Activated CD4-positive, CD25-positive, alpha-beta regulatory T cell treated with anti-CD3 and anti-CD28 coated beads, Interleukin-2, amount 50 U/mL, for 24 hours (primary cell): ENCODE measurements around the gene DIPK1B.
A peak's percentile ranks its signal among the peaks of the same experiment; 100 is the strongest.

Experiments used
- ATAC-seq, 2 donors: fragments of 150-1000 bp; cut with Tn5 transposase; one replicate each; pipeline ENCODE4 v1.10.0; 2021; ENCODE audit warnings: mild to moderate bottlenecking in 1 of 2, moderate library complexity in 1 of 2

Gene DIPK1B

DNA sequence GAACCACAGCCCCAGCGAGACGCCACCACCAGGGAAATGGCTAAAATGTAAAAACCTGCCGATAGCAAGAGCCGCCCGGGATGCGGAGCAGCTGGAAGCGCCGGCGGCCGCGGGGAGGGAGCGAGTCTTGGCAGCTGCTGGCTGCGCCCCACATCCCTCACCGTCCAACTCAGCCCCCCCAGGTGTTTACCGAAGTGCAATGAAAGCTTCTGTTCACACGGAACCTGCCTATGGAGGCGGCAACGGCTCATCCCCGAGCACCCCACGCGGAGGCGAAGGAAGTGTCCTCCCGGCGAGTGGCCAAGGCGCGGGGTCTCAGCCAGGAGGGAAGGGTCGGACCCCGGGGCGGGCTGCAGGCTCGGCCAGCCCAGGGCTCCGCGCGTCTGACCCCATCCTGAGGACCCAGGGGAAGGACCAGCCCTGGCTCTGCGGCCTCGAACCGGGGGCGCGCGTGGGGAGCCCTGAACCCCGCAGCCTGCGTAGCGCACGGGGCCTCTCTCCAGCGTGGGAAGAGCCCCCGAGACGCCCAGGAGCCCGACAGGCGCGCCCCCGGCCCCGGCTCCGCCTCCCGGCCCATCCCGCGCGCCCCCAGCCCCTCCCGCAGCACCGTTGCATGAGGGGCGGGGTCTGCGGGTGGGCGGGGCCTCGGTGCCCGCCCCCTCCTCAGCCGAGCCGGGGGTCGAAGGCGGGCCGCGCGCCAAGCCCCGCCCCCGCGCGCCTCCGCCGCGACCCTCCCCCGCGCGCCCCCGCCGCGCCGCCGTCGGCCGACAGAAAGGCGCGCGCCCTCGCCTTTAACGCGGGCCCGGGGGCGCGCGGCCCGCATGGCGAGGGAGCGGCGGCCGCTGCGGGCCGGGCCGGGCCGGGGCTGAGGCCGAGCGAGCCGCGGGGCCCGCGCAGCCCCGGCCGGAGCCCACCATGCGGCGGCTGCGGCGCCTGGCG lies at the start of gene DIPK1B:
Gene DIPK1B, plus strand, starts transcription at position 822 of the 939 bp plus-strand sequence. Its CDS starts 94 bp downstream, at position 916.
- no peak for ATAC-seq

DNA sequence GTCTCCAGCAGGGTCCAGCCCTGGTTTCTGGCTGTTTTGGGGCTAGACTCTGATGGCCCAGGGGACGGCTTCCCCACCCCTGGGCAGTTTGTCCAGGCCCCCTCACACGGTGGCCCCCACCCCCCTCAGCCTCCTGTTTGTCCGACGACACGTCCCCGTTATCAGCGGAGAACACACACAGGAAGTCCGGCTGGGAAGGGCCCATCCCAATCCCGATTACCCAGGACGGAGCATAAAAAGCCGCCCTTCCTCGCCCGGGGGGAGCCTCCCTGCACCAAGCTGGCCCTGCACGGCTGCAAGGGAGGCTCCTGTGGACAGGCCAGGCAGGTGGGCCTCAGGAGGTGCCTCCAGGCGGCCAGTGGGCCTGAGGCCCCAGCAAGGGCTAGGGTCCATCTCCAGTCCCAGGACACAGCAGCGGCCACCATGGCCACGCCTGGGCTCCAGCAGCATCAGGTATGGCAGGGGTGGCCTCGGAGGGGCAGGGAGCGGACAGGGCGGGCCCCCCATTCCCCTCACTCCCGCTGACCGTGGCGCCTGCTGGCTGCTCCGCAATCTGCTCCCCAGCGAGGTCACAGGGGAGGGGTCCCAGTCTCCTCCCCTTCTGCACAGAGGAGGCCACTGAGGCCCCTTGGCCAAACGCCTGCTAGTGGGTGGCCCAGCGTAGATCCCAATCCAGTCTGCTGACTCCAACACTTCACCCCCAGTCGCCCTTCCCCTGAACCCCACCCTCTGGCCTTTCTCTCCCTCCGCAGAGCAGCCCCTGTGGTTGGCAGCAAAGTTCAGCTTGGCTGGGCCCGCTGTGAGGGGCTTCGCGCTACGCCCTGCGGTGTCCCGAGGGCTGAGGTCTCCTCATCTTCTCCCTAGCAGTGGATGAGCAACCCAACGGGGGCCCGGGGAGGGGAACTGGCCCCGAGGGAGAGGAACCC lies 49.5 kb upstream of the DIPK1B start, which contains the start of gene EGFL7:
Gene EGFL7, plus strand, starts transcription at position 261 of the 926 bp plus-strand sequence. CDS start 5,367 bp downstream, outside the sequence.
- no peak for ATAC-seq

DNA sequence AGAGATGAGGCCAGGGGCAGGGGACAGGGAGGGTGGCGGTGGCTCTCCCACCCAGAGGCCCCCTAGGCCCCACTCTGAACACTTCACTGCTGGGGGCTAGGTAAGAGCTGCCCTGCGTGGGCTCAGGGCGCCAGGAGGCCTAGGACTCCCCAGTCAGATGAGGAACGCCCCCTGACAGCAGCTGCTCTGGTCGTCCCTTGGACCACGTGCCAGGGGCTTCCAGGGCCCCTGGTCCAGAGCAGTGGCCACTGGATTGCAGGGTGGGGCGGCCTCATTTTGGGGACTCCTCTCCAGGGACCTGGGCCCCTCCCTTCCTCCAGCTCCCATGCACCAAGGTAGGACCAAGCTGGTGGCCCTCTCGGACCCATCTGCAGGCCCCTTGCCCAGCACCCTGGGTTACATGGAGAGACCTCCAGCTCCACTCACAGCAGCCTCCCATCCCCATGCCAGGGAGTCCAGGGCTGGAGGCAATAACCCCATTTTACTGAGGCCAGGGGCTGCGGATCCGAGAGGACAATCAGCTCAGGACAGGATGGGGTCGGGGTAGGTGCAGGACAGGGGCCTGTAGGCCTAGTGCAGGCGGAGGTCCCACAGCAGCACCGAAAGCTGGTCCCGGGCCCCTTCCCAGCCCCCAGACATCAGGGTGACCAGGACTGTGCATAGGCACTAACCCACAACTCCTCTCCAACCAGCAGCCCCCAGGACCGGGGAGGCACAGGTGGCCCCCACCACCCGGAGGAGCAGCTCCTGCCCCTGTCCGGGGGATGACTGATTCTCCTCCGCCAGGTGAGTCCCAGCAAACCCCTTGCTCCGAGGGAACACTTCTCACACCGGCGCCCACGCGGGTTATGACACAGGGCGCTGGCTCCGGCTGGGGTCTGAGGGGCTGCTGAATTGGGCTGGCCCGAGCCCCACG lies 48.1 kb upstream of the DIPK1B start:
- ATAC-seq: no peak

DNA sequence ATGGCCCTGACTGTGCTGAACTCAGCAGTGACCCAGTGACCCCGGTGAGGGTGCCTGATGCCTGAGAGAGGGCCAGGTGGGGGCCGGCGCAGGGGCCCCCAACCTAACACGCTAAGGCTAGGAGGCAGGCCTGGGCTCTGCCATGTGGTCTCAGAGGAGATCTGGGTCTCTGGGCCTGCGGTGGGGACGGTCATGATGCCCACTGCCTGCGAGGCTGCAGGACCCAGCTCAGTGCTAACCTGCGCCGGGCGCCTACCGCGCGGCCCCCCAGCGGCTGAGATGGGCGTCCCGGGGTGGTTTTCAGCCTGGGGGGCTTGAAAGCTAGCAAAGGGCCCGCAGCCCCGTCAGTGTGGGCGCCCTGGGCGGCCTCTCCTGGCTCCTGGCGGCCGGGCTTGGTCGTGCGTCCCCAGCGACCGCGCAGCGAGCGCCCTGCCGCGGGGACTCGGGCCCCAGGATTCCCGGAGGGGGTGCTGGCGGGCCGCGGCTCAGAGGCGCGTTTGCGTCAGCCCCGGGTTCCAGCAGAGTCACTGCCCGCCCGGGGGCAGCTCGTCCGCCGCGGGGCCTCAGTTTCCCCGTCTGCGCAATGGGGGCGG lies 47.2 kb upstream of the DIPK1B start:
- peak in 1 of 2 donors; percentile 21 for ATAC-seq

DNA sequence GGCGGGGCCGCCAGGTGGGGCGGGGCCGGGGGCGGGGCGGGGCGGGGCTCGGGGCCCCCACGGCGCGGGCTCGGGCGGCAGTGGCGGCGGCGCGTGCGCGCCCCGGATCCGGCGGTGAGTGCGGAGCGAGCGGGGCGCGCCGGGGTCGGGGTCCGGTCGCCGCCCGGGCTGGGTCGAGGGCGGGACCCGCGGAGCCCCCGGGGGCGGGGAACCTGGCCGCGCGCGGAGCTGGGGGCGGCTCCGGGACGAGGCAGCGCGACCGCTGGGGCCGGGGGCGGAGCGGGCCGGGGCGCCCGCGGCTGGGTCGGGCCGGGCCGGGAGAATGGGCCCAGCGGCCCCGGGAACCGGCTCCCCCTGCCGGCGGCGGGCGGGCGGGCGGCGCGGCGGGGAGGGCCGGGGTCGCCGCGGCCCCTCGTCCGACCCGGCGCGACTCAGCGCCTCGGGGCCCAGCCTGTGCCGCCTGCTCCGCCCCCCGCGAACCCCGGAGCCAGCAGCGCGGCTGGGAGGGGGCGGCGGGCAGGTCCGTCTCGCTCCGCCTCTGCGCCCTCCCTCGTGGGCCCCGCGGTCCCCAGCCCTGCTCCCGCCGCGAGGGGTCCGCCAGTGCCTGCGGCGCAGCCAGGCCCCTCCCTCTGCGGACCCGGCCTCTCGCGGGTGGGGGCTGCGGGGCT lies 46.5 kb upstream of the DIPK1B start:
- peak; percentile 29 to 46 for ATAC-seq

DNA sequence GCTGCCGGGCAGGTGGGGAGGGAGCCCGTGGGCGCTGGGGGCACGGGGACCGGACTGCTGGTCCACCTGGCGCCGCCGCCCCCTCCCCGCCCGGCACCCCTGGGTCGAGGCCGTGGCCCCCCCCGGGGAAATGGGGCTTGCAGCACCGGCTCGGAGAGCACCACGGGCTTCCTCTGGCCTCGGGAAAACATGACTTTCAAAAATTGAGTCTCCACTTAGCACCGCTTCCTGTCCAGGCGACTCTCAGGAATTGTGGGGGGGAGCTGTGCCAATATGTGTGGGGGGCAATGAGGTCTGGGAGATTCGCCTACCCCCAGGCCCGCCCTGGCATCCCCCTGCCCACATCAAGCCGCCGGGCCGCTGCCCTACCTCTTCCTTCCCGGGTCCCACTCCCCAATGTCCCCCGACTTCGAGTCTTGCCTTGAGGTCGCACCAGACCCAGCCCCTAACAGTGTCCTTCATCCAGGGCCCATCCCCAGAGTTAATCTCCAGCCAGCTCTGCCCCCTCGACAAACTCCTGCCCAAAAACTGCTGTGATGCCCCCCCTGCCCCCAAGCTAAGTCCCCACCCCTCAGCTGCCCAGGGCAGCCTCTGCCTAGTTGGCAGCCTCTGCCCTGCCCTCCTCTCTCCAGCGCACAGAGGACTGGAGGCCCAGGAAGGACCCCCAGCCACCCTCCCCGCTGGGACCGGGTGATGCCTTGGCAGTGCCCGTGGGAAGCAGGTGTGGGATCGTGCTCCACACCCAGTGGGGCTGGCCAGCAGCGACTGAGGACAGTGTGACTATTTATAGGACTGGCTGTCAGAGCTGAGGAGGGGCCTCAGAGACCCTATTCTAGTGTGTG lies 45.8 kb upstream of the DIPK1B start:
- ATAC-seq: no peak

DNA sequence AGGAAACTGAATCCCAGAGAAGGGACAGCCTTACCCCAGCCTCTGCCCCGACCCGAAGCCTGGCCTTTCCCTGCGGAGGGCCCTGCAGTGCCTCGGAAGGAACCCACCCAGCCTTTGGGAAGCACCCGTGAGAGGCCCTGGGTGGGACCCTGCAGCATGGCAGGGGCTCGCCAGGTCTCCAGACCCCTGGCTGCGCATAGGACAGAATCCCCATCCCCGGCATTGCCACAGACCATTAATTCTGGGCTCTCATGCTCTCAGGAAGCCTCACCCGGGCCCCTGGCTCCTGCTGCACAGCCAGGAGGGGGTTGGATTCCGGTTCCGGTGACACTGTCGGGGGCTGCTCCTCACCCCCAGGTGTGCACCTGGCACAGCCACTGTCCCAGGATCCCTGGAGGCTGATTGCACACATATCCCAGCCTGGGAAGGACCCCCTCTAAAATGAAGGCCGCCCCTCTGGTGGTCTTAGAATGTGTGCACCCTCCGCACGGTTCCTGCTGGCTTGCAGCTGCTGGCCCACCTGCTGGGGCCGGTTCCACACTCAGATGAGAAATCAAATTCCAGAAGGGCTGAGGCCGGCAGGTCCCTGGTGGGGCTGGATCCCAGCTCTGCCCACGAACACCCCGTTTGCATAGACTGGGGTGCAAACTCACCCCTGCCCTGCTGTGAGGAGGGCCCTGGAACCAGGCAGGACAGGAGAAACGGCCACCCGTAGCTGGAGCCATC lies 45.0 kb upstream of the DIPK1B start:
- no peak for ATAC-seq

DNA sequence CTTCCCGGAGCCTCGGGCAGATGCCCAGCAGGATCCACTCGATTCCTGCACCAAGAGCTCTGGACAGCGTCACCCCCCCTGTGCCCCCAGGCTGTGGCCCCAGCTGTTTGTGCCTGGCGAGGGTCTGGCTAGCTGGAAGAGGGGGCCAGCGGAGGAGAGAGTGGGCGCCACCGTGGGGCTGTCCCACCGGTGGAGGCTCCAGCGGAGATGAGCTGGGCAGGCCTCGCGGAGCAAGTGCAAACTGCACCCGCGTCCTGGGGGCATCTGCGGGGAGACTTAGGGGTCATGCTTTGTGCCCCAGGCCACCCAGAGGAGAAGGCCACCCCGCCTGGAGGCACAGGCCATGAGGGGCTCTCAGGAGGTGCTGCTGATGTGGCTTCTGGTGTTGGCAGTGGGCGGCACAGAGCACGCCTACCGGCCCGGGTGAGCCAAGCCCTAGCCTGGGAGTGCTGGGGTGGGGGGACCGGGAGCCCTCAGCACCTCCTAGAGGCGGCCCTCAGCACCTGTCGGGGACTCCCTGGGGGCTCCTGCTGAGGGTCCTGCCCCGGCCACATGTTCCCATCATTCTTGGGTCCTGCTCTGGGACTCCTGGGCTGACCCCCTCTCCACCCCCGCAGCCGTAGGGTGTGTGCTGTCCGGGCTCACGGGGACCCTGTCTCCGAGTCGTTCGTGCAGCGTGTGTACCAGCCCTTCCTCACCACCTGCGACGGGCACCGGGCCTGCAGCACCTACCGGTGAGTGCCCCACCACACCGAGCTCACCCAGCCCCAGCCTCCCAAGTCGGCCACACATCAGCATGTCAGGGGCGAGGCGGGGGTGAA lies 44.2 kb upstream of the DIPK1B start:
- ATAC-seq: no peak

DNA sequence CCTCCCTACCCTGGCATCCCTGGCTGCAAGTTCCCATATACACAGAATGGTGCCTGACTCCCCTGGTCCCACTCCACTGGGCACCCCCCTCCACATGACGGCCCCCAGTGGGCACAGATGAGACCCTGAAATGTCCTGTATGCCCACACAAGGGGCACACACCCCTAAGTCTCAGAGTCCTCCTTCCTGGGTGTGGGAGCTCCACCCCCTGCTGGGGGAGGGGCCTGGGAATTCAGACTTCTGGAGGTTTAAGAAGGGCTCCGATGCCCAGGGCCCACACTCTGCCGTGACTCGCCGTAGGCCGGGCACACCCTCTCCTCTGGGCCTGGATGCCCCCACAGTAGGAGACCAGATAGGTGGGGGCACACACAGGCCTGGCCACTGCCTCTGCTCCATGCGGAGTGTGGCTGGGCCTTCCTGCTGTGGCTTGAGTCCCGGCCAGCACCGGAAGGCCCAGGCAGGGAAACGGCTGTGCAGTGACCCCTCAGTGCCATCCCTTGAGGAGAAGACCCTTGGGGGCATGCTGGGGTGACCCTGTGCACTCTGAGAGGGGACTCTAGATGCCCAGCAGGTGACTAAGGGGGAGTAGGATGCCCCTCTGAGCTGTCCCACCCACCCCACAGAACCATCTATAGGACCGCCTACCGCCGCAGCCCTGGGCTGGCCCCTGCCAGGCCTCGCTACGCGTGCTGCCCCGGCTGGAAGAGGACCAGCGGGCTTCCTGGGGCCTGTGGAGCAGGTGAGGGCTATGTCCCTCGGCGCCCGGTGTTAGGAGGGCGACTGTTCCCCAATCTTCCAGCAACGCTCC lies 43.2 kb upstream of the DIPK1B start:
- ATAC-seq: no peak

DNA sequence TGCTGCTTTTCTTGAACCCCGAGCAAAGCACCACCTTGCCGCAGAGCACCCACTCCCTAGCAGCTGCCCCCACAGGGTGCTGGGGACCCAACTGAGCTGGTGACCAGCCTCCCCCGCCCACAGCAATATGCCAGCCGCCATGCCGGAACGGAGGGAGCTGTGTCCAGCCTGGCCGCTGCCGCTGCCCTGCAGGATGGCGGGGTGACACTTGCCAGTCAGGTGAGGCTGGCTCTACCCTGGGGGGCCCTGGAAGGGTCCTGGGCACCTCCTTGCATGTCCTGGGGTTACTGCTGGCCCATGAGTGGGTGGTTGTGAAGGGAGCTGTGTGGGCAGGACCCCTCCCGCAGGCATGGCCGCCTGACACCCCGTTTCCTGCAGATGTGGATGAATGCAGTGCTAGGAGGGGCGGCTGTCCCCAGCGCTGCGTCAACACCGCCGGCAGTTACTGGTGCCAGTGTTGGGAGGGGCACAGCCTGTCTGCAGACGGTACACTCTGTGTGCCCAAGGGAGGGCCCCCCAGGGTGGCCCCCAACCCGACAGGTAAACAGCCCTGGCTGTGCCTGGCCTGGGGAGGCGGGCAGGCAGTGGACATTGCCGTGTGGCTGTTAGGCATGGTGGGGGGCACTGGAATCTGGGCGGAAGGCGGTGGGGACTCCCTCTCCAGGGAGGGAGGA lies 42.4 kb upstream of the DIPK1B start:
- ATAC-seq: no peak

DNA sequence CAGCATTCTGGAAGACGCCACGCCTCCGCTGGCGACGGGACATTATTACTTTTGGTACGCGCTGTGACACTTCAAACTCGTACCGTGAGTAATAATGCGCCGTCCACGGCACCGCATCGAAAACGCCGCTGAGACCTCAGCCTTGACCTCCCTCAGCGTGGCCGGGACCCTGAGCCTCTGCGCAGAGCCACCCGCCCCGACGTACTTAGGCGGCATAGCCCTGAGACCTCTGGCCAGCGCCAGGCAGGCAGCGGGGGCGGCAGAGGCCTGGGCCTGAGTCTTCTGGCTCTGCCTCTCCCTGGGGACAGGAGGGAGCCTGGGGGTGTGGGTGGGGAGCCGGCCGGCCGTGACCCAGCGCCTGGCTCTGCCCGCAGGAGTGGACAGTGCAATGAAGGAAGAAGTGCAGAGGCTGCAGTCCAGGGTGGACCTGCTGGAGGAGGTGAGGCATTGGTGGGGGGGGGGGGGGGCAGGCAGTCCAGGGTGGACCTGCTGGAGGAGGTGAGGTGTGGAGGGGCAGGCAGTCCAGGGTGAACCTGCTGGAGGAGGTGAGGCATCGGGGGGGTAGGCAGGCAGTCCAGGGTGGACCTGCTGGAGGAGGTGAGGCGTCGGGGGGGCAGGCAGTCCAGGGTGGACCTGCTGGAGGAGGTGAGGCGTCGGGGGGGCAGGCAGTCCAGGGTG lies 41.7 kb upstream of the DIPK1B start:
- no peak for ATAC-seq

DNA sequence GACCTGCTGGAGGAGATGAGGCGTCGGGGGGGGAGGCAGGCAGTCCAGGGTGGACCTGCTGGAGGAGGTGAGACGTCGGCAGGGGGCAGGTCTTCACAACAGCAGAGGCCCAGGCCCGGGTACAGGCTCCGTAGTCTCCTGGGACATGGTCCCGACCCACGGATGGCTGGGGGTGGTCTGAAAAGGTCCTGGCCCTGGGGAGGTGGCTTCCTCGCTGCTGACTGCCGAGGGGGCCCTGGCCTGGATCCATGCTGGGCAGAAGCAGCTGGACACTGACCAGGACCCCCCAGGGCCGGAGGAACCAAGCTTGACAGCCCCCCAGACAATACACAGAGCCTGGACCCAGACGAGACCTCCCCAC lies 41.1 kb upstream of the DIPK1B start:
- no peak for ATAC-seq

DNA sequence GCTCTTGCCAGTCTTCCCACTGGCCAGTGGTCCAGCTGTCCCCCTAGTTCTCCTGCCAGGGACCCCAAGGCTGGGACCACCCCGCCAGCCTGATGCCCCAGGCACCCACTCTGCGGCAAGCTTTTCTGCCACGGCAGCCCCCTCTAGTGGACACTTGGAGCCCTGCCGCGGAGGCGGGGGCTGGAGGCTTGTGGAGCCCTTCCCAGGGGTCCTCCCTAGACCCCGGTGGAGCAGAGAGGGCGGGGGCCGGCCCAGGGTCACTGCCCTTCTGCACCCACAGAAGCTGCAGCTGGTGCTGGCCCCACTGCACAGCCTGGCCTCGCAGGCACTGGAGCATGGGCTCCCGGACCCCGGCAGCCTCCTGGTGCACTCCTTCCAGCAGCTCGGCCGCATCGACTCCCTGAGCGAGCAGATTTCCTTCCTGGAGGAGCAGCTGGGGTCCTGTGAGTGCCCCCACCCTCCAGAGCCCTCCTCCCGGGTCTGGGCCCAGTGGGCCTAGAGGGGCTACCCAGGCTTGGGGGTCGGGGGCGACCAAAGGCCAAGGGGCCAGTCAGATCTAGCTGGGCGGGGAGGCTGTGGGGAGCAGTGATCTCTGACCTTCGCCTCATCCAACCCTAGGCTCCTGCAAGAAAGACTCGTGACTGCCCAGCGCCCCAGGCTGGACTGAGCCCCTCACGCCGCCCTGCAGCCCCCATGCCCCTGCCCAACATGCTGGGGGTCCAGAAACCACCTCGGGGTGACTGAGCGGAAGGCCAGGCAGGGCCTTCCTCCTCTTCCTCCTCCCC lies 40.5 kb upstream of the DIPK1B start:
- no peak for ATAC-seq

DNA sequence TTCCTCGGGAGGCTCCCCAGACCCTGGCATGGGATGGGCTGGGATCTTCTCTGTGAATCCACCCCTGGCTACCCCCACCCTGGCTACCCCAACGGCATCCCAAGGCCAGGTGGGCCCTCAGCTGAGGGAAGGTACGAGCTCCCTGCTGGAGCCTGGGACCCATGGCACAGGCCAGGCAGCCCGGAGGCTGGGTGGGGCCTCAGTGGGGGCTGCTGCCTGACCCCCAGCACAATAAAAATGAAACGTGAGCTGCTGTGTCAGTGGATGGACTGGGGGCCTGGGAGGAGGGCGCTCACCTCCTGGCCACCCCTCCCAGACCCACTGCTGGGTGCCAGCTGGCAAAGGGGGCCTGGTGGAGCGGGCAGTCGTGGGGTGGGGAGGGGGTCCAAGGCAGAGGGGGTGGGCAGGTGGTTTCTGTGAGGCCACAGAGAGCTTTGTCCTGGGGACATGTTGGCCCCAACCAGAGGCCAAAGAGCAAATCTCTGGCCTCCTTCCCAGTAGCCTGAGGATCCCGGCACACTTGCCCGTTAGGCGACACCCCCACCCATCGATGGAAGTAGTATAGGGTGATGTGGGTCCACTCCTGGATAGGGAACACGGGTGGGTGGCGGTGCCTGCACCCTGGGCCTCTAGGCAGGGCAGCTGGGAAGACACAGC lies 39.8 kb upstream of the DIPK1B start:
- no peak for ATAC-seq
